ENCODE measurements around the gene MMP21. TPM values are rescaled to one million over a fixed set of nuclear protein-coding genes. Genes with fewer than 3 reads are reported as not detected.

The MMP21 gene
- not detected for polyA plus RNA-seq (2013, experiment 1 of 2; ENCODE audit: insufficient read length)
- polyA plus RNA-seq (2013, experiment 2 of 2; ENCODE audit: insufficient read length) = not detected

GRCh38 chr10:125775491-125776106 lies at the start of gene MMP21:
Gene MMP21 (minus strand): TSS chr10:125775821. CDS start chr10:125775821, 0 bp downstream.
- no peak for DNase-seq

GRCh38 chr10:125824736-125825135 lies 49.1 kb upstream of the MMP21 start:
- DNase-seq = peak; percentile 22

GRCh38 chr10:125823663-125824251 lies 48.1 kb upstream of the MMP21 start:
- no peak for DNase-seq

GRCh38 chr10:125822878-125823662 lies 47.4 kb upstream of the MMP21 start, which contains the start of the genes BCCIP and UROS:
Gene BCCIP (plus strand): TSS chr10:125823546. CDS start chr10:125823558, 12 bp downstream.
Gene UROS (minus strand): TSS chr10:125823258. CDS start chr10:125816499, 6,759 bp downstream.
- DNase-seq = peak; percentile 90

GRCh38 chr10:125820701-125821100 lies 45.1 kb upstream of the MMP21 start:
- no peak for DNase-seq

GRCh38 chr10:125817337-125817946 lies 41.8 kb upstream of the MMP21 start:
- no peak for DNase-seq

GRCh38 chr10:125816548-125816947 lies 40.9 kb upstream of the MMP21 start:
- DNase-seq = no peak

GRCh38 chr10:125815764-125816163 lies 40.1 kb upstream of the MMP21 start:
- no peak for DNase-seq

- peak; percentile 77 for DNase-seq
Observed at GRCh38 chr10:125812128-125812750, 36.6 kb upstream of the MMP21 start.

- DNase-seq = peak; percentile 83
Observed at GRCh38 chr10:125811251-125811650, 35.6 kb upstream of the MMP21 start.

- DNase-seq = no peak
Observed at GRCh38 chr10:125808047-125808446, 32.4 kb upstream of the MMP21 start.

- no peak for DNase-seq
Observed at GRCh38 chr10:125802739-125803138, 27.1 kb upstream of the MMP21 start.

GRCh38 chr10:125802131-125802530 lies 26.5 kb upstream of the MMP21 start:
- no peak for DNase-seq

- DNase-seq = no peak
Observed at GRCh38 chr10:125801574-125801973, 26.0 kb upstream of the MMP21 start.

GRCh38 chr10:125799451-125800182 lies 24.0 kb upstream of the MMP21 start:
- no peak for DNase-seq

GRCh38 chr10:125797994-125798662 lies 22.5 kb upstream of the MMP21 start:
- DNase-seq = no peak

GRCh38 chr10:125797424-125797823 lies 21.8 kb upstream of the MMP21 start:
- no peak for DNase-seq

GRCh38 chr10:125795637-125796190 lies 20.1 kb upstream of the MMP21 start:
- no peak for DNase-seq

GRCh38 chr10:125795128-125795527 lies 19.5 kb upstream of the MMP21 start:
- no peak for DNase-seq

All from fibroblast of skin of scalp (primary cell).